GM12878 (cell line): ENCODE measurements around the gene APOA4. TPM values are rescaled to one million over a fixed set of nuclear protein-coding genes. Genes with fewer than 3 reads are reported as not detected.

Experiments used
- CTCF ChIP-seq, 3 experiments: IDR thresholded peaks in 2 of 3; conservative IDR thresholded peaks in 1 of 3; 2 replicates each; pipeline ENCODE4 v1.5.1; 2011; ENCODE audit warnings: low read depth in 3 of 3, low read length in 3 of 3, mild to moderate bottlenecking in 3 of 3, control low read depth in 2 of 3, moderate library complexity in 2 of 3, inconsistent platforms in 1 of 3, mixed read lengths in 1 of 3; ENCODE audit not compliant: control insufficient read depth in 2 of 3, insufficient read depth in 1 of 3; ENCODE audit errors: extremely low read depth in 1 of 3
- EGR1 ChIP-seq, 2 experiments: IDR thresholded peaks; 1 replicate in 1 of 2; 2 replicates in 1 of 2; pipeline ENCODE4 v1.6.1; 2011 to 2012; ENCODE audit warnings: low read depth in 2 of 2, low read length in 2 of 2, borderline replicate concordance in 1 of 2, mild to moderate bottlenecking in 1 of 2, moderate library complexity in 1 of 2
- ELK1 ChIP-seq: IDR thresholded peaks from 2 replicates; pipeline ENCODE4 v1.6.1; 2012; ENCODE audit warnings: low read depth, low read length, improper control_type of control experiment
- HDAC6 ChIP-seq: fragments of 200-600 bp; sonication (generic); IDR thresholded peaks from one replicate; pipeline ENCODE4 v1.8.0; 2017; ENCODE audit warnings: antibody characterized with exemption; ENCODE audit not compliant: unreplicated experiment
- JUNB ChIP-seq: IDR thresholded peaks from 2 replicates; pipeline ENCODE4 v1.6.1; 2016; ENCODE audit warnings: antibody characterized with exemption, mild to moderate bottlenecking
- RAD21 ChIP-seq: IDR thresholded peaks from 2 replicates; pipeline ENCODE4 v1.6.1; 2011; ENCODE audit warnings: mild to moderate bottlenecking, low read depth, low read length, moderate library complexity; ENCODE audit not compliant: insufficient read depth
- SMAD1 ChIP-seq: fragments of 450-650 bp; IDR thresholded peaks from 2 replicates; pipeline ENCODE4 v1.6.1; 2018; ENCODE audit warnings: mild to moderate bottlenecking, low read depth; ENCODE audit not compliant: partially characterized antibody
- polyA plus RNA-seq, 11 experiments: library from polyadenylated mRNA; depleted of rRNA in 4 of 11; unstranded in 6 of 11; stranded (reverse) in 5 of 11; fragments of >200 nt; fragmentation: Nextera tagmentation in 4 of 11; fragmentation: Illumina TruSeq in 1 of 11; extraction: Ambion mirVana in 4 of 11; extraction: Trizol in 1 of 11; gene quantifications; 1 replicate in 1 of 11; 2 replicates in 10 of 11; pipeline versions ENCODE4 v1.2.1 to v1.2.3, GENCODE V29; 2011 to 2016; ENCODE audit warnings: inconsistent platforms in 2 of 11, missing spikeins in 2 of 11, low read depth in 1 of 11
- total RNA-seq, 4 experiments: library from RNA; depleted of rRNA in 3 of 4; stranded (reverse); fragments of >200 nt in 3 of 4; fragmentation: Illumina TruSeq in 1 of 4; extraction: Trizol in 1 of 4; gene quantifications; 2 replicates each; pipeline versions ENCODE4 v1.2.1 to v1.2.3, GENCODE V29; 2013 to 2021
- TF ChIP-seq, protein P1 (sequence below): fragments of 450-650 bp; IDR thresholded peaks from 2 replicates; pipeline ENCODE4 v1.6.1; 2017; ENCODE audit warnings: mild to moderate bottlenecking, moderate library complexity
- TF ChIP-seq, protein P2 (sequence below): IDR thresholded peaks from 2 replicates; pipeline ENCODE4 v1.6.1; 2011; ENCODE audit warnings: mild to moderate bottlenecking, low read depth, low read length, moderate library complexity; ENCODE audit not compliant: insufficient replicate concordance

APOA4 gene
- total and polyA plus RNA-seq, 10 of the 15 experiments (the other 5 are each of a cell fraction or from before 2014, with no cell fraction given) = not detected

- TF ChIP-seq, protein P1, sequence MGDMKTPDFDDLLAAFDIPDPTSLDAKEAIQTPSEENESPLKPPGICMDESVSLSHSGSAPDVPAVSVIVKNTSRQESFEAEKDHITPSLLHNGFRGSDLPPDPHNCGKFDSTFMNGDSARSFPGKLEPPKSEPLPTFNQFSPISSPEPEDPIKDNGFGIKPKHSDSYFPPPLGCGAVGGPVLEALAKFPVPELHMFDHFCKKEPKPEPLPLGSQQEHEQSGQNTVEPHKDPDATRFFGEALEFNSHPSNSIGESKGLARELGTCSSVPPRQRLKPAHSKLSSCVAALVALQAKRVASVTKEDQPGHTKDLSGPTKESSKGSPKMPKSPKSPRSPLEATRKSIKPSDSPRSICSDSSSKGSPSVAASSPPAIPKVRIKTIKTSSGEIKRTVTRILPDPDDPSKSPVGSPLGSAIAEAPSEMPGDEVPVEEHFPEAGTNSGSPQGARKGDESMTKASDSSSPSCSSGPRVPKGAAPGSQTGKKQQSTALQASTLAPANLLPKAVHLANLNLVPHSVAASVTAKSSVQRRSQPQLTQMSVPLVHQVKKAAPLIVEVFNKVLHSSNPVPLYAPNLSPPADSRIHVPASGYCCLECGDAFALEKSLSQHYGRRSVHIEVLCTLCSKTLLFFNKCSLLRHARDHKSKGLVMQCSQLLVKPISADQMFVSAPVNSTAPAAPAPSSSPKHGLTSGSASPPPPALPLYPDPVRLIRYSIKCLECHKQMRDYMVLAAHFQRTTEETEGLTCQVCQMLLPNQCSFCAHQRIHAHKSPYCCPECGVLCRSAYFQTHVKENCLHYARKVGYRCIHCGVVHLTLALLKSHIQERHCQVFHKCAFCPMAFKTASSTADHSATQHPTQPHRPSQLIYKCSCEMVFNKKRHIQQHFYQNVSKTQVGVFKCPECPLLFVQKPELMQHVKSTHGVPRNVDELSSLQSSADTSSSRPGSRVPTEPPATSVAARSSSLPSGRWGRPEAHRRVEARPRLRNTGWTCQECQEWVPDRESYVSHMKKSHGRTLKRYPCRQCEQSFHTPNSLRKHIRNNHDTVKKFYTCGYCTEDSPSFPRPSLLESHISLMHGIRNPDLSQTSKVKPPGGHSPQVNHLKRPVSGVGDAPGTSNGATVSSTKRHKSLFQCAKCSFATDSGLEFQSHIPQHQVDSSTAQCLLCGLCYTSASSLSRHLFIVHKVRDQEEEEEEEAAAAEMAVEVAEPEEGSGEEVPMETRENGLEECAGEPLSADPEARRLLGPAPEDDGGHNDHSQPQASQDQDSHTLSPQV = no peak
- TF ChIP-seq, protein P2, sequence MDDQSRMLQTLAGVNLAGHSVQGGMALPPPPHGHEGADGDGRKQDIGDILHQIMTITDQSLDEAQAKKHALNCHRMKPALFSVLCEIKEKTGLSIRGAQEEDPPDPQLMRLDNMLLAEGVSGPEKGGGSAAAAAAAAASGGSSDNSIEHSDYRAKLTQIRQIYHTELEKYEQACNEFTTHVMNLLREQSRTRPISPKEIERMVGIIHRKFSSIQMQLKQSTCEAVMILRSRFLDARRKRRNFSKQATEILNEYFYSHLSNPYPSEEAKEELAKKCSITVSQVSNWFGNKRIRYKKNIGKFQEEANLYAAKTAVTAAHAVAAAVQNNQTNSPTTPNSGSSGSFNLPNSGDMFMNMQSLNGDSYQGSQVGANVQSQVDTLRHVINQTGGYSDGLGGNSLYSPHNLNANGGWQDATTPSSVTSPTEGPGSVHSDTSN = no peak
- TF ChIP-seq ELK1 (no peak), HDAC6 (no peak), SMAD1 (no peak), RAD21 (0 out of 2 replicates have a peak, but pooled peaks have one; percentile 15), EGR1 (IDR thresholded peaks at IDR 0.05; ENCODE audit: borderline replicate concordance in 1 of 2, low read depth in 2 of 2, low read length in 2 of 2) (no peak), CTCF (IDR thresholded peaks at IDR 0.05 in 2 of 3, conservative IDR thresholded peaks at IDR 0.05 in 1 of 3; ENCODE audit: control insufficient read depth in 2 of 3, extremely low read depth in 1 of 3, insufficient read depth in 1 of 3, low read depth in 3 of 3, low read length in 3 of 3) (peak in 1 of 3 experiments; percentile 27; a peak in 1 of 6 replicates), JUNB (no peak)
These were observed 17.2 kb upstream of the APOA4 start (continued) for GRCh38 chr11:116840224-116840745.
